Measurements from ENCODE around the gene ITIH3.

DNA sequence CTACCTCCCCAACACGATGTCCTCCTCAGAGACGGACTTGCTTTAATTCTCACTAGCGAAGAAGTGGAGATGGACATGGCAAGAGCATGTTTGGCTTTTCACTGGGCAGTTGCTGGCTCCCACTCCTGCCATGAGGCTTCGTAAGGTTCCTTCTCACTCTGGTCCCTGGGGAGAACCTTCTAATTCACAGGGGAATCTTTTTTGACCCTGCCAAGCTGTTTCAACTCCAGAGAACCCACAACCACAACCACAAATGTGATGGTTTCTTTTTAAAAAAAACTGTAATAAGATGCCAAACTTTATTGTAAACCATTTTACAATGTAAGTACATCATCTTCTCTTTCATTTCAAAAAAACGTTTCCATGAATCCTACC is 41.9 kb downstream of the ITIH3 start:
- TF ChIP-seq, protein P1, sequence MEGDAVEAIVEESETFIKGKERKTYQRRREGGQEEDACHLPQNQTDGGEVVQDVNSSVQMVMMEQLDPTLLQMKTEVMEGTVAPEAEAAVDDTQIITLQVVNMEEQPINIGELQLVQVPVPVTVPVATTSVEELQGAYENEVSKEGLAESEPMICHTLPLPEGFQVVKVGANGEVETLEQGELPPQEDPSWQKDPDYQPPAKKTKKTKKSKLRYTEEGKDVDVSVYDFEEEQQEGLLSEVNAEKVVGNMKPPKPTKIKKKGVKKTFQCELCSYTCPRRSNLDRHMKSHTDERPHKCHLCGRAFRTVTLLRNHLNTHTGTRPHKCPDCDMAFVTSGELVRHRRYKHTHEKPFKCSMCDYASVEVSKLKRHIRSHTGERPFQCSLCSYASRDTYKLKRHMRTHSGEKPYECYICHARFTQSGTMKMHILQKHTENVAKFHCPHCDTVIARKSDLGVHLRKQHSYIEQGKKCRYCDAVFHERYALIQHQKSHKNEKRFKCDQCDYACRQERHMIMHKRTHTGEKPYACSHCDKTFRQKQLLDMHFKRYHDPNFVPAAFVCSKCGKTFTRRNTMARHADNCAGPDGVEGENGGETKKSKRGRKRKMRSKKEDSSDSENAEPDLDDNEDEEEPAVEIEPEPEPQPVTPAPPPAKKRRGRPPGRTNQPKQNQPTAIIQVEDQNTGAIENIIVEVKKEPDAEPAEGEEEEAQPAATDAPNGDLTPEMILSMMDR (IDR thresholded peaks at IDR 0.05), result no peak
- TF ChIP-seq POLR2A (IDR thresholded peaks at IDR 0.05), result no peak

All from ovary (tissue), 3 donors.